Measurements from ENCODE around the gene ANKRD30BL. TPM values are rescaled to one million over a fixed set of nuclear protein-coding genes. Genes with fewer than 3 reads are reported as not detected.
"Not testable (repeated sequence)": the region's sequence is repeated elsewhere in the genome, so short reads cannot be mapped to it uniquely, and the experiment has no call there.

Gene ANKRD30BL, protein sequence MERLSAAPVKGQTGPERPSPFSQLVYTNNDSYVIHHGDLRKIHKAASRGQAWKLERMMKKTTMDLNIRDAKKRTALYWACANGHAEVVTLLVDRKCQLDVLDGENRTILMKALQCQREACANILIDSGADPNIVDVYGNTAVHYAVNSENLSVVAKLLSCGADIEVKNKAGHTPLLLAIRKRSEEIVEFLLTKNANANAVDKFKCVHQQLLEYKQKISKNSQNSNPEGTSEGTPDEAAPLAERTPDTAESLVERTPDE
- not detected for total RNA-seq

DNA sequence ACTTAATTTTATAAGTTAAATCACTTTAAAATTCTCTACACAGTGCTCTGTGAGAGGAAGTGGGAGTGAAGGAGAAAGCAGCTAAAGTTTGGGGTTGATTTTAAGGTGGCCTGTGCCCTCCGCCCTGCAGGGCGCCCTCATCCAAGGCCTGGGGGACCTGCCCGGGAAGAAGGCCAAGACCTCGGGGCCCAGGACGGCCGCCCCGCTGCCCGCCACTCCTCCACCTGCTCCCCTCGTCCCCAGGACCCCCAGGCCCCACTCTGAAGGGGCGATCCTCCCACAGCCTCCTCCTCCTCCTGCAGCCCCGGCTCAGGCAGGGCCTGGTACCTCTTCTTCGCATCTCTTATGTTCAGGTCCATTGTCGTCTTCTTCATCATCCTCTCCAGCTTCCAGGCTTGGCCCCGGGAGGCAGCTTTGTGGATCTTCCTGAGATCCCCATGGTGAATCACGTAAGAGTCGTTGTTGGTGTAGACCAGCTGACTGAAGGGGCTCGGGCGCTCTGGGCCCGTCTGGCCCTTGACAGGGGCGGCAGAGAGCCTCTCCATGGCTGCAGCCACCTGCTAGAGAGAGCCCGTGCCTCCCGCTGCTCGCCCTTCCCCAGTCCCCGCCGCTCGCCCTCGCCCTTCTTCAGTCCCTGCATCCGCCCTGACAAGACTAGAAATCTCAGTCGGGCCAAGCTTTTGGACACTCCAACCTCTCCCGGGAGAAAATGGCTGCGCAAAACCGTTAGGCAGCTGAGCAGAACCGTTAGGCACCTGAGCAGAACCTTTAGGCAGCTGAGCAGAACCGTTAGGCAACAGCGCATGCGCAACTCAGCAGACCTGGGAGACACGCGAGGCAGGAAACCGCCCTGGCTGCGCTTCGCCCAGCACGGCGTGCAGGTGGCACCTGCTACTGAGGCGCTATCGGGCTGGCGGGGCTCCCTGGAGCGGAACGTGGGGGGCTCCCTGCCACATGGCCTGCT lies at the start of gene ANKRD30BL:
Gene ANKRD30BL (minus strand): TSS at position 792 of the 964 bp plus-strand sequence. CDS start 247 bp downstream, at position 545.
- DNase-seq, result not testable (repeated sequence)

DNA sequence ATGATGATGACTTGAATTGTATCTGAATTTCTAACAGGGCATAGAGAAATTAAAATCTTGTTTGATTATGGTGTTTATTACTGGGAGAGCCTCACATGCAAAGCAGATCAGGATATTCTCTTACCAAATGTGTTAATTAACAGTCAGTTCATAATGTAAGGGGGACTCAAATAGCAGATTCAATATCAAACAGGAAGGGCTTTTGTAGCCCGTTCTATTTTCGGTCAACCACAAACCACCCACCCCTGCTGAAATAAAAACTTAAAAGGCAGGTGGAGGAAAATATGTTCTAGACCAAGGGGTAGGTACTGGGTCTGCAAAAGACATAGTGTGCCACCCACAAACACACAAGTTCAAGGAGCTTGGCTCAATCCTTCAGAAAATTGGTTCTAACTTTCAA lies 41.1 kb upstream of the ANKRD30BL start:
- DNase-seq, result not testable (repeated sequence)

DNA sequence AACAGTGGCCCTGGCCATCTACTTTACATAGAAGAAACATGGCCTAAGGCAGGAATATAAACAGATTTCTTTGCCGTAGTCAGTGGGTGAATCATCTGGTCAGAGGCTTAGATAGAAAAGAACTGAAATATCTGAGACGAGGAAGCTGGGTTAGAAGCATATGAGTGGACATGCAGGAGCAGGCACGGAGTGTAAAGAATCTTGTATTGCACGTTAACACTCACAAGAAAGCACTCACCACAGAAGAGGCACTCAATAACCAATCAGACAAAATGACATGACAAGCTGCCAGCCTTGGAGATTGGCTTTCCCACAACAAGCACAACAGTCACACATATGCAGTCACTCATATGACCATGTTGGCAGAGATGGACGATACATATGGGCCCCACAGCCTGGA lies 31.1 kb upstream of the ANKRD30BL start:
- DNase-seq, result not testable (repeated sequence)

DNA sequence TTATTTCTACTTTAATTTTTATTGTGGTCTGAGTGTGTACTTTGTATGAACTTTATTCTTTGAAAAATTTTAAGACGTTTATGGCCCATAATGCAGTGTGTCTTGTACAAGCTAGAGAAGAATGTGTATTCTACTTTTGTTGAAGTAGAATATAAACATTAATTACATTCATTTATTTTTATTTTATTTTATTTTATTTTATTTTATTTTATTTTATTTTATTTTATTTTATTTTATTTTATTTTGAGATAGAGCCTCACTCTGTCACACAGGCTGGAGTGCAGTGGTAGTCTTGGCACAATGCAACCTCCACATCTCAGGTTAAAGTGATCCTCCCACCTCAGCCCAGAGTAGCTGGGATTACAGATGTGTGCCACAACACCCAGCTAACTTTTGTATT lies 5.3 kb upstream of the ANKRD30BL start:
- DNase-seq, result not testable (repeated sequence)

DNA sequence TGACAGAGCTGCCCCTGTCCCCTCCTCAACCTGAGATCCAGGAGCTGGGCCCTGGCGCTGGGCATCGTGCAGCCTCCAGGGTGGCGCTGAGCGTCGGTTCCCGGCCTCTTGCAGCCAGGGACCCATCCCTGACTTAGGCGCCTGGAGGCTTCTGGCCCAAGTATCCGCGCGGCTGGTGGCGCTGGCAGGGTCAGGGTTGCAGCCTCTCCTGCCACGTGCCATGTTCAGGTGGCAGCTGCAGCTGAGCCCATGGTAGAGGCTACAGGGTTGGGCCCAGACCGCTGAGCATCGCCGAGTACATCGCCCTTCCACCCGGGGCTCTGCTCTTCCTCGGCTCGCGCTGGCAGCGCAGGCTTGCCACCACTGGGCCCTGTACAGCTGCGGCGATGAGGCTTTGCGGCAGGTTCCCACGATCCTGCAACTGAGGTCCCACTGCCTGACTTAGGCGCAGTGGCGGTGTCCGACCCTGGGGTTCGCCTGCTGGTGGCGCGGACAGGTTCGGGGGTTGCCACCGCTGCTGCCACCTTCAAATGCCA lies 441 bp upstream of the ANKRD30BL start:
- not testable (repeated sequence) for DNase-seq

DNA sequence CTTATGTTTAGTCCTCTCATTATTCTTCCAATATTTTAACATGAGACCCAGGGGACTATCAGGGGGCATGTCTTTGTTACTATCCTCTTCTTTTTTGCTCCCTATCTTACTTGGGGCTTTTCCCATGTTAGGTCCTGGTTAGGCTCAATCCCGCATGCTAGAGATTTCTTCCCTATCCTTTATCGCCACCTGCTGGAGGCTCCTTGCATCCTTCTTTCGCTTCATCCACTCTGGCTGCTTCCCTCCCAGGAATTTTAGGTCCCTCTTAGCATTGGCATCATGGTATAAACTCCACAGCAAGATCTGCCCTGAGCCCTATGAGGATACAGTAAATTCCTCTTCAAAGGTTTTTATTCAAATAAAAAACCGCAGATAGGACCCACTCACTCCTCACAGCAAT lies 15.0 kb downstream of the ANKRD30BL start:
- DNase-seq, result not testable (repeated sequence)

Measured in effector CD4-positive, alpha-beta T cell (primary cell).